CD14-positive monocyte (primary cell): Measurements from ENCODE around the gene SLC26A4. TPM values are rescaled to one million over a fixed set of nuclear protein-coding genes. Genes with fewer than 3 reads are reported as not detected.

Experiments
- DNase-seq, 3 donors: peaks; one replicate each; pipeline ENCODE4 v3.0.0-alpha.2; 2011 to 2022
- H2AFZ ChIP-seq: 2 replicates; pipeline ENCODE4 v1.6.0; 2012; ENCODE audit warnings: mild to moderate bottlenecking, low read depth, low read length, inconsistent platforms; ENCODE audit not compliant: insufficient read depth, poor library complexity, severe bottlenecking
- H3K27ac ChIP-seq, 2 donors: 1 replicate in 1 of 2; 2 replicates in 1 of 2; pipeline ENCODE4 v1.5.1; 2012 to 2013; ENCODE audit warnings: low read length in 2 of 2, control low read depth in 1 of 2, inconsistent platforms in 1 of 2, low read depth in 1 of 2, mild to moderate bottlenecking in 1 of 2
- H3K27me3 ChIP-seq, 2 donors: one replicate each; pipeline versions ENCODE4 v1.6.0 to v1.6.1; 2011 to 2013; ENCODE audit warnings: low read length in 2 of 2; ENCODE audit not compliant: control insufficient read depth in 2 of 2, insufficient read depth in 2 of 2
- H3K36me3 ChIP-seq, 2 donors: replicated peaks in 1 of 2; 1 replicate in 1 of 2; 2 replicates in 1 of 2; pipeline versions ENCODE4 v1.5.1 to v1.6.1; 2012 to 2013; ENCODE audit warnings: low read length in 2 of 2, control low read depth in 1 of 2, inconsistent platforms in 1 of 2, mild to moderate bottlenecking in 1 of 2; ENCODE audit not compliant: insufficient read depth in 2 of 2, control insufficient read depth in 1 of 2
- H3K4me1 ChIP-seq, 2 donors: 1 replicate in 1 of 2; 2 replicates in 1 of 2; pipeline versions ENCODE4 v1.5.1 to v1.6.1; 2012 to 2013; ENCODE audit warnings: low read length in 2 of 2, control low read depth in 1 of 2, inconsistent platforms in 1 of 2, mild to moderate bottlenecking in 1 of 2, moderate library complexity in 1 of 2; ENCODE audit not compliant: insufficient read depth in 2 of 2, control insufficient read depth in 1 of 2
- H3K4me2 ChIP-seq: replicated peaks from 2 replicates; pipeline ENCODE3; 2012; ENCODE audit warnings: low read length, moderate library complexity, mild to moderate bottlenecking; ENCODE audit not compliant: poor library complexity, severe bottlenecking; ENCODE audit errors: extremely low read depth
- H3K4me3 ChIP-seq, 3 experiments: fragments of 200-600 bp in 1 of 3; sonication (generic) in 1 of 3; replicated peaks in 1 of 3; 1 replicate in 2 of 3; 2 replicates in 1 of 3; pipeline ENCODE4 v1.5.1; 2011 to 2013; ENCODE audit warnings: low read length in 3 of 3, mild to moderate bottlenecking in 3 of 3, control low read depth in 2 of 3, low read depth in 2 of 3, inconsistent platforms in 1 of 3, moderate library complexity in 1 of 3
- H3K79me2 ChIP-seq: 2 replicates; pipeline ENCODE4 v1.6.0; 2012; ENCODE audit warnings: mild to moderate bottlenecking, control low read depth, inconsistent platforms, low read length, moderate library complexity; ENCODE audit not compliant: insufficient read depth
- H3K9ac ChIP-seq: 2 replicates; pipeline ENCODE4 v1.6.0; 2017; ENCODE audit warnings: low read length, mild to moderate bottlenecking; ENCODE audit not compliant: insufficient read depth, poor library complexity, severe bottlenecking
- H3K9me3 ChIP-seq, 2 donors: replicated peaks in 1 of 2; 1 replicate in 1 of 2; 2 replicates in 1 of 2; pipeline versions ENCODE4 v1.5.1 to v1.6.1; 2012 to 2013; ENCODE audit warnings: low read length in 2 of 2, control low read depth in 1 of 2; ENCODE audit not compliant: control insufficient read depth in 1 of 2, insufficient read depth in 1 of 2
- H4K20me1 ChIP-seq: 2 replicates; pipeline ENCODE4 v1.6.0; 2012; ENCODE audit warnings: mild to moderate bottlenecking, low read length, control low read depth, moderate library complexity; ENCODE audit not compliant: insufficient read depth
- H3K27ac Mint-ChIP-seq, 7 donors: one replicate each; pipeline ENCODE4 v1.8.0; 2020; ENCODE audit warnings: mild to moderate bottlenecking in 7 of 7, mixed read lengths in 7 of 7, moderate library complexity in 6 of 7, inconsistent platforms in 2 of 7
- H3K27me3 Mint-ChIP-seq, 3 donors: one replicate each; pipeline ENCODE4 v1.8.0; 2021 to 2022; ENCODE audit warnings: low read depth in 3 of 3, mild to moderate bottlenecking in 3 of 3, mixed read lengths in 3 of 3, moderate library complexity in 3 of 3, inconsistent platforms in 1 of 3
- H3K36me3 Mint-ChIP-seq, 2 donors: one replicate each; pipeline ENCODE4 v1.8.0; 2020; ENCODE audit warnings: mixed read lengths in 2 of 2, inconsistent platforms in 1 of 2, mild to moderate bottlenecking in 1 of 2
- H3K4me1 Mint-ChIP-seq: one replicate; pipeline ENCODE4 v1.8.0; 2020; ENCODE audit warnings: mild to moderate bottlenecking, mixed read lengths
- H3K4me3 Mint-ChIP-seq, 2 donors: one replicate each; pipeline ENCODE4 v1.8.0; 2020; ENCODE audit warnings: mild to moderate bottlenecking in 2 of 2, mixed read lengths in 2 of 2, moderate library complexity in 1 of 2
- H3K9me3 Mint-ChIP-seq, 7 donors: one replicate each; pipeline ENCODE4 v1.8.0; 2020 to 2022; ENCODE audit warnings: mixed read lengths in 7 of 7, mild to moderate bottlenecking in 6 of 7, moderate library complexity in 6 of 7, inconsistent platforms in 2 of 7
- CTCF ChIP-seq: fragments of 200-600 bp; IDR thresholded peaks from one replicate; pipeline ENCODE4 v1.8.0; 2022; ENCODE audit warnings: antibody characterized with exemption, mild to moderate bottlenecking
- WGBS: methylation state at CpG from one replicate; pipeline ENCODE4 v1.1.5; 2013; ENCODE audit warnings: missing lambda C conversion rate; ENCODE audit not compliant: insufficient coverage; 5-methylcytosine and 5-hydroxymethylcytosine counted together
- intact Hi-C, 2 donors: fragments of 100-400 bp; cut with micrococcal nuclease; formaldehyde crosslinking; loops; one replicate each; pipeline versions ENCODE4 v1.15.0 to v1.15.1; 2023
- polyA plus RNA-seq, 3 donors: library from polyadenylated mRNA; depleted of rRNA in 1 of 3; unstranded in 2 of 3; stranded (reverse) in 1 of 3; fragments of 300-500 nt in 2 of 3; fragments of >200 nt in 1 of 3; fragmentation: Illumina TruSeq in 2 of 3; gene quantifications; 1 replicate in 2 of 3; 2 replicates in 1 of 3; pipeline ENCODE4 v1.2.3, GENCODE V29; 2012 to 2021

SLC26A4 gene
- polyA plus RNA-seq, 3 donors = 0.10 to 0.12 TPM; not detected in 1

GRCh38 chr7:107690084-107690483 is 29.5 kb downstream of the SLC26A4 start:
- Histone ChIP-seq H3K36me3 (no peaks in the 10 kb centered on the region), H3K27me3 (no peaks in the 10 kb centered on the region), H4K20me1 (no peaks in the 10 kb centered on the region), H3K27ac (no peak overlapping the region), H2AFZ (no peak overlapping the region), H3K4me2 (no peak overlapping the region), H3K79me2 (no peaks in the 10 kb centered on the region), H3K4me3 (no peak overlapping the region), H3K4me1 (no peaks in the 10 kb centered on the region), H3K9me3 (no peaks in the 10 kb centered on the region), H3K9ac (no peak overlapping the region)
- Mint-ChIP-seq H3K27ac (no peak overlapping the region), H3K36me3 (no peaks in the 10 kb centered on the region), H3K27me3 (peaks cover 0 to 8% (median 0%) of the 10 kb centered on the region in 3 donors), H3K4me1 (no peaks in the 10 kb centered on the region), H3K4me3 (no peak overlapping the region), H3K9me3 (peaks cover 0 to 1% (median 0%) of the 10 kb centered on the region in 7 donors)
- WGBS = 95% methylated on average over 5 of the region's 7 CpGs
- DNase-seq = no peak
- intact Hi-C loops = no loop called here
- TF ChIP-seq CTCF = no peak

DNA sequence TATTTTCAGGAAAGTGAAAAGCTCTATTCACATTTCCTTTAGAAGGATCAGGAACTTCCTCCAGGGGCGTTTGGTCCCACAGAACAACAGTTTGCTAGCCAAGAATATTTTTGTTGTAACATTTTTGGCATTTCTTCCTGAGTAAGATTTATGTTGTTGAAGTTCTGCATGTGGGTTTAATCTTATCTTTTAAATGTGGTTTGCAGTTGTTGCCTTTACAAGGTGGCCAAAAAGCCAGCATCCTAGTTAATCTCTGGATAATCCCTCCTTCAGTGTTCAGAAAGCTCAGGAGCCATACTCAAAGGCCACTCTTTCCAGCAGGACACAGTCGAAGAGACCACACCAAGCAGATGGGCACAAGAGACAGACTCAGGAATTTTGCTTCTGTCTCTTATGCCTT is 30.0 kb downstream of the SLC26A4 start:
- intact Hi-C loops = no loop called here
- Histone ChIP-seq H3K9ac (no peak overlapping the region), H3K4me1 (no peaks in the 10 kb centered on the region), H3K79me2 (no peaks in the 10 kb centered on the region), H3K4me2 (no peak overlapping the region), H3K27ac (no peak overlapping the region), H3K27me3 (no peaks in the 10 kb centered on the region), H4K20me1 (no peaks in the 10 kb centered on the region), H3K36me3 (no peaks in the 10 kb centered on the region), H3K9me3 (no peaks in the 10 kb centered on the region), H3K4me3 (no peak overlapping the region), H2AFZ (no peak overlapping the region)
- Mint-ChIP-seq H3K4me3 (no peak overlapping the region), H3K27me3 (peaks cover 0 to 8% (median 0%) of the 10 kb centered on the region in 3 donors), H3K27ac (no peak overlapping the region), H3K9me3 (peaks cover 0 to 1% (median 0%) of the 10 kb centered on the region in 7 donors), H3K36me3 (no peaks in the 10 kb centered on the region), H3K4me1 (no peaks in the 10 kb centered on the region)
- TF ChIP-seq CTCF = no peak
- WGBS = 40% methylated on average over 1 of the region's 2 CpGs
- DNase-seq = no peak
